ENCODE results near the gene ZNF385A. TPM values are rescaled to one million over a fixed set of nuclear protein-coding genes. Genes with fewer than 3 reads are reported as not detected.

The ZNF385A gene
- total and polyA plus RNA-seq, 9 of the 15 experiments (the other 6 are each of a cell fraction or from before 2014, with no cell fraction given) = 1.0 to 111 (median 7.7) TPM

DNA sequence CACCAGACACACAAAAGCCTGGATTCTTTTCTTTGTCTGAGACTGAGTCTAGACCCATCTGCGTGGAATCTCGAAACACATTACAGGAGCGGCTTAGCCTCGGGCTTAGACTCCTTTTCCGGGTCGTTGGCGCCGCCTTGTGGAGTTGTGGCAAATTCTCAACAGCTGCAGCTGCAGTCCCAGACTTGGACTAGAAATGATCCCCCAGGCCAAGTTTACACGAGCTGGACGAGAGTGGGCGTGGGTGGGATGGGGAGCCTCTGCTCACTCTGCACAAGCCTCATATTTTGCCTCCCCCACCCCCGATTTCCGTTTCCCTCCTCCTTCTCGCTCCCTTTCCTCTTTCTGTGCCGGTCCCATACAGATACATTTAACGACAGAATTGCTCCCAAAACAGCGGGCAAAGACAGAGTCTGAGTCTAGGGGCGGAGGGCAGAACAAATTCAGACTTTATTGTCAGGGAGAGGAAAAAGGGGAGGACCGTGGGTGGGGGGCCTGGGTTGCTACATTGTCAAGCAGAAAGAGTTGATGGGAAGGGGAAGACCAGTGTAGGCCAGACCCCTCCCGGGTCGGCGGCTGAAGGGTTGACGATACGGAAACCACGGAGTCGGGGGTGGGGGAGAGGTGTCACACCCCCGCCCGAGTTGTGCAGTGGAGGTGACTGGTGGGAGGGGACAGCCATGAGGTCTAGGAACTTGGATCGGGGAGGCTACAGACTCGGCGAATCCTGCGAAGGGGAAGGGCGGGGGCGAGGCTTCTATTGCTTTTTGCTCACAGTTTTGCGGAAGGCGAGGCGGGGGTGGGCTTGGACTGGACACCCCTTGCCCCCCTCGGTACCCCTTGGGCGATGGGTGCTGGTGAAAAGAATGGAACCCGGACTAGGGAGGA, 15.6 kb downstream of the ZNF385A start (continued):
- TF ChIP-seq CCAR2 (IDR thresholded peaks at IDR 0.05; ENCODE audit: low read depth, low read length) (no peak), RBM14 (IDR thresholded peaks at IDR 0.05; ENCODE audit: borderline replicate concordance, insufficient read depth, low read depth, low read length) (no peak), MCM2 (IDR thresholded peaks at IDR 0.05; ENCODE audit: low read depth) (no peak), ZNF431 (CRISPR knock-in tag; IDR thresholded peaks at IDR 0.05) (no peak), HDAC6 (IDR thresholded peaks at IDR 0.05; ENCODE audit: low read depth, low read length) (no peak), ETV6 (IDR thresholded peaks at IDR 0.05; ENCODE audit: borderline replicate concordance in 1 of 2, low read depth in 2 of 2, low read length in 1 of 2) (no peak; a peak in 1 of 4 replicates), ETV6 (CRISPR knock-in tag; IDR thresholded peaks at IDR 0.05; ENCODE audit: borderline replicate concordance) (0 out of 2 replicates have a peak, but pooled peaks have one; percentile 18), L3MBTL2 (IDR thresholded peaks at IDR 0.05) (peak; percentile 65), COPS2 (conservative IDR thresholded peaks at IDR 0.05) (no peak), KAT7 (CRISPR knock-in tag; IDR thresholded peaks at IDR 0.05; ENCODE audit: borderline replicate concordance) (no peak), ZC3H4 (CRISPR knock-in tag; IDR thresholded peaks at IDR 0.05; ENCODE audit: borderline replicate concordance) (no peak), ZNF239 (CRISPR knock-in tag; IDR thresholded peaks at IDR 0.05) (no peak), TAL1 (IDR thresholded peaks at IDR 0.05) (no peak)
- TF ChIP-seq, protein P1, sequence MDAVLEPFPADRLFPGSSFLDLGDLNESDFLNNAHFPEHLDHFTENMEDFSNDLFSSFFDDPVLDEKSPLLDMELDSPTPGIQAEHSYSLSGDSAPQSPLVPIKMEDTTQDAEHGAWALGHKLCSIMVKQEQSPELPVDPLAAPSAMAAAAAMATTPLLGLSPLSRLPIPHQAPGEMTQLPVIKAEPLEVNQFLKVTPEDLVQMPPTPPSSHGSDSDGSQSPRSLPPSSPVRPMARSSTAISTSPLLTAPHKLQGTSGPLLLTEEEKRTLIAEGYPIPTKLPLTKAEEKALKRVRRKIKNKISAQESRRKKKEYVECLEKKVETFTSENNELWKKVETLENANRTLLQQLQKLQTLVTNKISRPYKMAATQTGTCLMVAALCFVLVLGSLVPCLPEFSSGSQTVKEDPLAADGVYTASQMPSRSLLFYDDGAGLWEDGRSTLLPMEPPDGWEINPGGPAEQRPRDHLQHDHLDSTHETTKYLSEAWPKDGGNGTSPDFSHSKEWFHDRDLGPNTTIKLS (IDR thresholded peaks at IDR 0.05; ENCODE audit: borderline replicate concordance, low read depth) = 0 out of 2 replicates have a peak, but pooled peaks have one; percentile 27
- TF ChIP-seq, protein P2, sequence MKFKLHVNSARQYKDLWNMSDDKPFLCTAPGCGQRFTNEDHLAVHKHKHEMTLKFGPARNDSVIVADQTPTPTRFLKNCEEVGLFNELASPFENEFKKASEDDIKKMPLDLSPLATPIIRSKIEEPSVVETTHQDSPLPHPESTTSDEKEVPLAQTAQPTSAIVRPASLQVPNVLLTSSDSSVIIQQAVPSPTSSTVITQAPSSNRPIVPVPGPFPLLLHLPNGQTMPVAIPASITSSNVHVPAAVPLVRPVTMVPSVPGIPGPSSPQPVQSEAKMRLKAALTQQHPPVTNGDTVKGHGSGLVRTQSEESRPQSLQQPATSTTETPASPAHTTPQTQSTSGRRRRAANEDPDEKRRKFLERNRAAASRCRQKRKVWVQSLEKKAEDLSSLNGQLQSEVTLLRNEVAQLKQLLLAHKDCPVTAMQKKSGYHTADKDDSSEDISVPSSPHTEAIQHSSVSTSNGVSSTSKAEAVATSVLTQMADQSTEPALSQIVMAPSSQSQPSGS (CRISPR knock-in tag; IDR thresholded peaks at IDR 0.05) = no peak
- TF ChIP-seq, protein P3, sequence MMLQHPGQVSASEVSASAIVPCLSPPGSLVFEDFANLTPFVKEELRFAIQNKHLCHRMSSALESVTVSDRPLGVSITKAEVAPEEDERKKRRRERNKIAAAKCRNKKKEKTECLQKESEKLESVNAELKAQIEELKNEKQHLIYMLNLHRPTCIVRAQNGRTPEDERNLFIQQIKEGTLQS (IDR thresholded peaks at IDR 0.05) = no peak
- TF ChIP-seq, protein P3 (CRISPR knock-in tag; conservative IDR thresholded peaks at IDR 0.05) = 0 out of 2 replicates have a peak, but pooled peaks have one; percentile 24
- TF ChIP-seq, protein P4, sequence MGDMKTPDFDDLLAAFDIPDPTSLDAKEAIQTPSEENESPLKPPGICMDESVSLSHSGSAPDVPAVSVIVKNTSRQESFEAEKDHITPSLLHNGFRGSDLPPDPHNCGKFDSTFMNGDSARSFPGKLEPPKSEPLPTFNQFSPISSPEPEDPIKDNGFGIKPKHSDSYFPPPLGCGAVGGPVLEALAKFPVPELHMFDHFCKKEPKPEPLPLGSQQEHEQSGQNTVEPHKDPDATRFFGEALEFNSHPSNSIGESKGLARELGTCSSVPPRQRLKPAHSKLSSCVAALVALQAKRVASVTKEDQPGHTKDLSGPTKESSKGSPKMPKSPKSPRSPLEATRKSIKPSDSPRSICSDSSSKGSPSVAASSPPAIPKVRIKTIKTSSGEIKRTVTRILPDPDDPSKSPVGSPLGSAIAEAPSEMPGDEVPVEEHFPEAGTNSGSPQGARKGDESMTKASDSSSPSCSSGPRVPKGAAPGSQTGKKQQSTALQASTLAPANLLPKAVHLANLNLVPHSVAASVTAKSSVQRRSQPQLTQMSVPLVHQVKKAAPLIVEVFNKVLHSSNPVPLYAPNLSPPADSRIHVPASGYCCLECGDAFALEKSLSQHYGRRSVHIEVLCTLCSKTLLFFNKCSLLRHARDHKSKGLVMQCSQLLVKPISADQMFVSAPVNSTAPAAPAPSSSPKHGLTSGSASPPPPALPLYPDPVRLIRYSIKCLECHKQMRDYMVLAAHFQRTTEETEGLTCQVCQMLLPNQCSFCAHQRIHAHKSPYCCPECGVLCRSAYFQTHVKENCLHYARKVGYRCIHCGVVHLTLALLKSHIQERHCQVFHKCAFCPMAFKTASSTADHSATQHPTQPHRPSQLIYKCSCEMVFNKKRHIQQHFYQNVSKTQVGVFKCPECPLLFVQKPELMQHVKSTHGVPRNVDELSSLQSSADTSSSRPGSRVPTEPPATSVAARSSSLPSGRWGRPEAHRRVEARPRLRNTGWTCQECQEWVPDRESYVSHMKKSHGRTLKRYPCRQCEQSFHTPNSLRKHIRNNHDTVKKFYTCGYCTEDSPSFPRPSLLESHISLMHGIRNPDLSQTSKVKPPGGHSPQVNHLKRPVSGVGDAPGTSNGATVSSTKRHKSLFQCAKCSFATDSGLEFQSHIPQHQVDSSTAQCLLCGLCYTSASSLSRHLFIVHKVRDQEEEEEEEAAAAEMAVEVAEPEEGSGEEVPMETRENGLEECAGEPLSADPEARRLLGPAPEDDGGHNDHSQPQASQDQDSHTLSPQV (IDR thresholded peaks at IDR 0.05) = 0 out of 2 replicates have a peak, but pooled peaks have one; percentile 76
